ENCODE results near the gene PRKCH. TPM values are rescaled to one million over a fixed set of nuclear protein-coding genes. Genes with fewer than 3 reads are reported as not detected.

Gene PRKCH
- total RNA-seq, 3 donors from 2014 or later, result 27.0 to 41.3 (median 34.0) TPM

- intact Hi-C loops (cut with DNase I; ENCODE audit: low total_unique reads), result no loop called here
Measured at GRCh38 chr14:61351477-61351876, 30.1 kb downstream of the PRKCH start.

GRCh38 chr14:61355892-61356325 is 34.5 kb downstream of the PRKCH start:
- Histone ChIP-seq H3K4me1 (no peaks in the 10 kb centered on the region), H3K4me3 (peak overlapping the region in 1 of 3 donors; percentile 24), H3K36me3 (no peaks in the 10 kb centered on the region), H3K27me3 (no peaks in the 10 kb centered on the region), H3K9me3 (no peaks in the 10 kb centered on the region), H3K27ac (peak overlapping the region; percentile 75 to 78)
- TF ChIP-seq POLR2A (IDR thresholded peaks at IDR 0.05) (no peak), POLR2AphosphoS5 (IDR thresholded peaks at IDR 0.05) (peak; percentile 88 to 96 (median 92)), CTCF (IDR thresholded peaks at IDR 0.05) (no peak)
- peak; percentile 83 for DNase-seq (ENCODE audit: low spot score in 2 of 2)
- intact Hi-C loops (cut with DNase I; ENCODE audit: low total_unique reads), result no loop called here

More at GRCh38 chr14:61351477-61351876, 30.1 kb downstream of the PRKCH start:
- Histone ChIP-seq H3K4me1 (no peaks in the 10 kb centered on the region), H3K27me3 (no peaks in the 10 kb centered on the region), H3K36me3 (no peaks in the 10 kb centered on the region), H3K9me3 (no peaks in the 10 kb centered on the region), H3K4me3 (no peak overlapping the region), H3K27ac (no peak overlapping the region)
- no peak for TF ChIP-seq POLR2AphosphoS5 (IDR thresholded peaks at IDR 0.05)
- no peak for TF ChIP-seq POLR2A (IDR thresholded peaks at IDR 0.05)
- no peak for TF ChIP-seq CTCF (IDR thresholded peaks at IDR 0.05)
- no peak for DNase-seq (ENCODE audit: low spot score in 2 of 2)

- Histone ChIP-seq H3K4me3 (no peak overlapping the region), H3K27ac (peak overlapping the region in 1 of 2 donors; percentile 78), H3K27me3 (no peaks in the 10 kb centered on the region), H3K9me3 (no peaks in the 10 kb centered on the region), H3K36me3 (no peaks in the 10 kb centered on the region), H3K4me1 (no peaks in the 10 kb centered on the region)
- intact Hi-C loops (cut with DNase I; ENCODE audit: low total_unique reads), result no loop called here
- no peak for DNase-seq (ENCODE audit: low spot score in 2 of 2)
- TF ChIP-seq CTCF (IDR thresholded peaks at IDR 0.05), result no peak
- TF ChIP-seq POLR2A (IDR thresholded peaks at IDR 0.05), result no peak
- TF ChIP-seq POLR2AphosphoS5 (IDR thresholded peaks at IDR 0.05), result no peak
Measured at GRCh38 chr14:61357123-61357522, 35.7 kb downstream of the PRKCH start.

GRCh38 chr14:61358554-61359226 is 37.3 kb downstream of the PRKCH start:
- Histone ChIP-seq H3K27ac (peak overlapping the region in 1 of 2 donors; percentile 21), H3K4me1 (no peaks in the 10 kb centered on the region)
- no peak for TF ChIP-seq CTCF (IDR thresholded peaks at IDR 0.05)
- no peak for TF ChIP-seq POLR2AphosphoS5 (IDR thresholded peaks at IDR 0.05)
- TF ChIP-seq POLR2A (IDR thresholded peaks at IDR 0.05), result no peak

GRCh38 chr14:61360796-61361525 is 39.6 kb downstream of the PRKCH start:
- Histone ChIP-seq H3K27ac (no peak overlapping the region), H3K9me3 (no peaks in the 10 kb centered on the region), H3K36me3 (no peaks in the 10 kb centered on the region), H3K4me1 (no peaks in the 10 kb centered on the region), H3K27me3 (no peaks in the 10 kb centered on the region), H3K4me3 (no peak overlapping the region)
- DNase-seq (ENCODE audit: low spot score in 2 of 2), result no peak
- intact Hi-C loops (cut with DNase I; ENCODE audit: low total_unique reads), result no loop called here
- TF ChIP-seq POLR2AphosphoS5 (IDR thresholded peaks at IDR 0.05), result no peak
- TF ChIP-seq POLR2A (IDR thresholded peaks at IDR 0.05), result no peak
- TF ChIP-seq CTCF (IDR thresholded peaks at IDR 0.05), result no peak

More at GRCh38 chr14:61358554-61359226, 37.3 kb downstream of the PRKCH start:
- no peaks in the 10 kb centered on the region for H3K9me3 ChIP-seq
- intact Hi-C loops (cut with DNase I; ENCODE audit: low total_unique reads), result no loop called here
- no peaks in the 10 kb centered on the region for H3K27me3 ChIP-seq
- DNase-seq (ENCODE audit: low spot score in 2 of 2), result no peak
- no peak overlapping the region for H3K4me3 ChIP-seq
- no peaks in the 10 kb centered on the region for H3K36me3 ChIP-seq

Measured in breast epithelium (tissue), 4 donors.